NCI-H187 treated with DMSO at 0.1 percent for 48 hours (cell line): Measurements from ENCODE around the gene IFI35.
"Not testable (repeated sequence)": the region's sequence is repeated elsewhere in the genome, so short reads cannot be mapped to it uniquely, and the experiment has no call there.

ENCODE experiments used
- DNase-seq: peaks from one replicate; lab custom pipeline; 2025; lab: John Stamatoyannopoulos, UW

The IFI35 gene

DNA sequence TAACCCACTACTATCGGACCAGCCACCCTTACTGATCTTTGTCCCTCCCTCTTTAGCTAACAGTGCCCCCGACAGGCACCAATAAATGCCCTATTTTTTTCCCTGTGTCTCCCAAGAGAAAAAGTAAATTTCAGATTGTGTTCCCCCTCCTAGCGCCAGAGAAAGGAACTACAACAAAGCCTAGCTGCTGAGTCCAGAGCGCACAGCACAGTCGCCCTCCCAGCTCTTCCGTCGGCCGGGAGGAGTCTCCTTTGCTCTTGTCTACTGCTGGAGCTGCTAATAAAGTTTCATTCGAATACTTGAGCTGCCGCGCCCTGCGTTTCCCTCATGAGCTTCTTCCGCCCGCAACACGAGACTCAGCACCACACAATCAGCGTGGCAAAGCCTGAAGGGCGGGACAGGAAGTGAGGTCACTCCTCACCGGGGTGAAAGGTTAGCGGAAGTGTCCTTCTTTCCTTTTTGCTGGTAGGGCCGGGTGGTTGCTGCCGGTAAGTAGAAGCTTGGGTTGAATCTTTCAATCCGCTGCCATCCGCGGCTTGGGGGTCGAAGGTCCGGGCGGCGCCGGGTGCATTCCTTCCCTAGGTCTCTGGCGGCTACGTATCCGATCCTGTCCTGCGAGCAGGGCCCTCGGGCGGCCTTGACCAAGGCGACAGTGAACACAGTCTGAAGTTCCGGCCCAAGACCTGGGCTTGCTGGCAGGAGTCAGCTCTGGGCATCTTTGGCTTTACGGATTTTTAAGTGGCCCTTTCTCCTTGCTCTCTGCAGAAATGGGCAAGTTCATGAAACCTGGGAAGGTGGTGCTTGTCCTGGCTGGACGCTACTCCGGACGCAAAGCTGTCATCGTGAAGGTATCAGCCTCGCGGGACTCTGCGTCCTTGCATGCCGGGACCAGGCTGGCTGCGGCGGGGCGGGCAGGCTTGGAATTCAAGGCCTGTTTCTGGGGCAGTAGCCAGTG is 8.3 kb upstream of the IFI35 start, which contains the start of gene RPL27:
RPL27 (plus strand) TSS at position 436 of the 955 bp plus-strand sequence; CDS start at position 768, 332 bp downstream.
- DNase-seq, result peak; percentile 93

DNA sequence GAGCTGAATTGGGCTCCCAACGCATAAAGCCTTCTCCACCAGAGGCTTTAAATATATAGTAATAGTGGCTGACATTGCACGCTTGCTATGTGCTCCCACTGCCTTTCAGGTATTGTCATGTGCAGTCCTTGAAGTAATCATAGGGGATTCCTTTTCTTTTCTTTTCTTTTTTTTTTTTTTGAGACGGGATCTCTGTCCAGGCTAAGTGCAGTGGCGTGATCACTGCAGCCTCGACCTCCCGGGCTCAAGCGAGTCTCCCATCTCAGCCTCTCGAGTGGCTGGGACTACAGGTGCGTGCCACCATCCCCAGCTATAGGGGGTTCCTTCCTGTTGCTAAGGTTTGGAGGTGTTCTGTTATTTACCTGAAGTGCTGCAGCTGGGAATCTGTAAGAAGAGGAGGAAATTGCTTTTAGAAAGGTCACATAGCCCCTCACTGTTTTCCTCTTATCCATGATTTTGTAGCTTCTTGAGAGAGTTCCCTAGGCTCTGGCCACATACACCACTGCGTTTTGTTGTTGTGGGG is 7.5 kb upstream of the IFI35 start:
- no peak for DNase-seq

DNA sequence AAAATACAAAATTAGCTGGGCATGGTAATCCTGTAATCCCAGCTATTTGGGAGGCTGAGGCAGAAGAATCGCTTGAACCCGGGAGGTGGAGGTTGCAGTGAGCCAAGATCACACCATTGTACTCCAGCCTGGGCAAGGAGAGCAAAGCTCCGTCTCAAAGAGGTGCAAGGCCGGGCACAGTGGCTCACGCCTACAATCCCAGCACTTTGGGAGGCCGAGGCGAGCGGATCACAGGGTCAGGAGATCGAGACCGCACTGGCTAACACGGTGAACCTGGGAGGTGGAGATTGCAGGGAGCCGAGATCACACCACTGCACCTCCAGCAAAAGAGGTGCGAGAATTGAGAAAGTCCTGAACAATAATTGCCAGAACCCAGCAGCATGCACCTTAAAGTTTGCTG is 5.7 kb upstream of the IFI35 start:
- DNase-seq, result not testable (repeated sequence)

DNA sequence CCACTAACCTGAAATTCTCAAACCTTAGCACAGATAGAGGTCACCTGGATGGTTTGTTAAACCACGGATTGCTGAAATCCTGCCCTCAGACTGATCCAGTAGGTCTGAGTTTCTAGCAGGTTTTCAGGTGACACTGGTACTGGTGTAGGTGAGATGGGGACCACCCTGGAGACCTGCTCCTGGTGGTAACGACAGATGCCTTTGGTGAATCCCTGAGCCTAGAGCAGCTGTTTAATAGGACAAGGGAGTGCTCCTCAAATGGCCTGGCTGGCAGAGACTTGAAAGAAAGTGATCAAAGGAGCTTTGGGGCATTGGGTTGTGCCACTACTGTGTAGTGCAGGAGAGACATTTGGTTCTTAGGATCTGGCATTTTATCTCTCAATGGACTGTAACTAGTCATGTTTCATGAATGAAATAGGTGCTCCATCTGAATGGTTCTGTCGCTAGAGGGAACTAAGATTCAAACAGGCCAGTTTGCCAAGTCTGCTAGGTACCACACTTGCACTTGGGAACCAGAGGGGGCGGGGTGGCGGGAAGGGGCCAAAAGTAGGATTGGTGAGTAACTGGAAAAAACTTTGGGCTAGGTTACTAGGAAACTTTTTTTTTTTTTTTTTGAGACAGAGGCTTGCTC is 2.9 kb upstream of the IFI35 start:
- no peak for DNase-seq

DNA sequence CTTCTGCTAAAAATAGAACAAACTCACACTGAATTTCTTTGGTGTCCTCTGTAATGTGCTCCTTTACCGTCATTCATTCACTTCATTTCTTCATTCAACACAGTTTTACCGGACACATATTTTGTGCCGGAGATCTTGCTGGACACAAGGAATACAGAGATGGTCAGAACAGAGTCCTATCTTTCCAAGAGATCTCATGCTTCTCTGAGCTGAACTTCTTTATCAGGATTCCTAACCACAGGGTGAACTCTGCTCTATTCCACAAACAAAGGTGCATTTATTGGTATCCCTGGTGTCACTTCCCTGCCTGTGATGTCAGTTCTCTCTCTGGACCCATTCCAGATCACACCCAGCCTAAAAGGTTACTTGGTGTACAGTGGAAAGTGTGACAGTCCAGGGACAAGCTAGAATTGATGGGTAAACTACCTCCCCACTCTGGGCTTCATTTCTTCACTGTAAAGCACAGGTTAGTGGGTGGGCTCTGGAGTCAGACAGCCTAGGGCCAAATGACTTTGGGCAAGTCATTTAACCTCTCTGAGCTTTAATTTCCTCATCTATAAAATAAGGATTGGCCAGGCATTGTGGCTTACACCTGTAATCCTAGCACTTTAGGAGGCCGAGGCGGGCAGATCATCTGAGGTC is 4.2 kb downstream of the IFI35 start:
- DNase-seq, result no peak

DNA sequence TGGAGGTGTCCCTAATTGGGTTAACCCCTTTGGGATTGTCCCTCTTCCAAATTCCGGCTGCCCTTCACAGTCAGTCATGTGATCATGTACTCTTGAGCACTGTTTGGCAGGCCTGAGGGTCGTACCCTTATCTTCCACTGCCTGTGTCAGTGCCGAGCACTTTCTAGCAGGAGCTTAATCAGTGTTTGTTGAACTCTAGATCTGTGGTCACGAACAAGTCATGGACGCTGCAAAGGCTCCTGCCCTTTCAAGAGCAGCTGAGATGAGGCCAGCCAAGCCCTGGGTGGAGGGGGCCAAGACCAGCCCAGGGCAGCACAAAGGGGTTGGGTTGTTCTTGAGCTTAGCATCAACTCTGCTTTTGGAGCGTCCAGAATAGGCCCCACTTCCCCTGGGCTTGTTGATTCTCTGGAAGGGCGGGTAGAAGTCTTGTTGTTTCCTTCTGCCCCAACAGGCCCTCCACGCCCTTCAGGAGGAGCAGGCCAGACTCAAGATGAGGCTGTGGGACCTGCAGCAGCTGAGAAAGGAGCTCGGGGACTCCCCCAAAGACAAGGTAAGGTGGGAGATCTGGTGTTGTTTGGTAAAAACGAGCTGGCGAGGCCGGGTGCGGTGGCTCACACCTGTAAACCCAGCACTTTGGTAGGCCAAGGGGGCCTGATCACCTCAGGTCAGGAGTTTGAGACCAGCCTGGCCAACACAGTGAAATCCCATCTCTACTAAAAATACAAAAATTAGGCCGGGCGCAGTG is 5.3 kb downstream of the IFI35 start:
- DNase-seq, result no peak

DNA sequence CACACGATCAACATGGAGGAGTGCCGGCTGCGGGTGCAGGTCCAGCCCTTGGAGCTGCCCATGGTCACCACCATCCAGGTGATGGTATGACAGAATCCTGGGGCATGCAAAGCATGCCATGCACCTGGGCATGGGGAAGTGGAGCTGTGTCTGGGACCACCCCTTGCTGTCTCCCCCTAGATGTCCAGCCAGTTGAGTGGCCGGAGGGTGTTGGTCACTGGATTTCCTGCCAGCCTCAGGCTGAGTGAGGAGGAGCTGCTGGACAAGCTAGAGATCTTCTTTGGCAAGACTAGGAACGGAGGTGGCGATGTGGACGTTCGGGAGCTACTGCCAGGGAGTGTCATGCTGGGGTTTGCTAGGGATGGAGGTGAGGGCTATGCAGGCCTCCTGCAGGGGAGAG is 6.7 kb downstream of the IFI35 start:
- no peak for DNase-seq

DNA sequence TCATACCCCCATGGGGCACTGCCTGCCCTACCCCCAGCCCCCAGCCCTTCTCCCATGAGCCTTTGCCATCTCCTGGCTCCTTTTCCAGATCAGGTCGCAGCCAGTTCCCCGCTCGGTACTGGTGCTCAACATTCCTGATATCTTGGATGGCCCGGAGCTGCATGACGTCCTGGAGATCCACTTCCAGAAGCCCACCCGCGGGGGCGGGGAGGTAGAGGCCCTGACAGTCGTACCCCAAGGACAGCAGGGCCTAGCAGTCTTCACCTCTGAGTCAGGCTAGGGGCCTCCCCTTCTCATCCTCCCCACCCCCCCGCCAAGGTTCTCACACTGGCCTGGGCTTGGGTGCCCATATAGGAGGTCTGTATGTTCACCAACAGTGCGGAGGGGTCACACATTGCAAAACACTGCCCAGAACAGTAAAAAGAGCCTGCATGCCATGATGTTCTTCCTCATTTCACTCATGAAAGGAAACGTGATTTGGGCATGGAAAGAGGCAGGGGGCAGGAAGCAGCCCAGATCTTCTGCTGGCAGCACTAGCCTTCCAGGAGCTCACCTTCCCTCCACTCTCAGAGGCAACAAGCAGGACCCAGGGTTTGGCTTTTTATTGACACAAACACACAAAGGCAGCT is 7.5 kb downstream of the IFI35 start:
- DNase-seq, result no peak

DNA sequence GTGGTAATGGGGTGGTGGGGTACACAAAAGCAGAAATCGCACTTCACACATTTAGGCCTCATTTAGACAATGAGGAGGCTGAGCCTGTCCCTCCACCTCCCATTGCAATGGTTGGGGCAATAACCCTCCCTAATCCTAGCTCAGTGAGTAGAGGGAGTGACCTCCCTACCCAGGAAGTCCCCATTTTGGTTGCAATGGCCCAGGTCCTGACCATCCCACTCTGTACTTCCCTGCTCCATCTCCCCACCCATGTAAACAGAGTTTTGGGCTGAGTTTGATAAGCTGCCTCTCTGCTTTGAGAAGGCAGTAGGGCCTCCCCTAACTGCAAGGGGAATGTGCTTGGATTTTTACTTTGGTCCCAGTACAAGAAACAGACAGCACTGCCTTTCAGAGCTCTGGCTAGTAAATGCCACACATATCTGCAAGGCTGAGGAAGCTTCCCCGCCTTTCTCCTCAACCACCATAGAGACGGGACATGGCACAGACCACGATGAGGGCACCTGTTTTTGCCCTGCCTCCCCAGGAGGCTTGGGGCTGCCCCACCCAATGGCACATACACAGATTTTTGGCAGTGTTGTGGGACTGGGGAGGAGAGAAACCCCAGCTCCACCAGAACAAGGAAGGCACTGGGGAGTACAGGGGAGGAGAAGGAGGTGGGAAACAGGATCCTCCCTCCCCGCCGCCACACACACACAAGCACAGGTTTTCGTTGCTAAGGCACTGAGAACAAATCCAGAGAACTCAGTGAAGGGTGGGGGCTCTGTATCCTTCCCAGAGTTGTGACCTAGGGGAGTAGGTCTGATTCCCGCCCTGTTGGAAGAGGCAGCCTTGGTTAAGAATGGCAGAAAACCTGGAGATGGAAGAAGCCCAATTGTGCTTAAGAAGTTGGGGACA is 8.3 kb downstream of the IFI35 start:
- DNase-seq, result no peak

DNA sequence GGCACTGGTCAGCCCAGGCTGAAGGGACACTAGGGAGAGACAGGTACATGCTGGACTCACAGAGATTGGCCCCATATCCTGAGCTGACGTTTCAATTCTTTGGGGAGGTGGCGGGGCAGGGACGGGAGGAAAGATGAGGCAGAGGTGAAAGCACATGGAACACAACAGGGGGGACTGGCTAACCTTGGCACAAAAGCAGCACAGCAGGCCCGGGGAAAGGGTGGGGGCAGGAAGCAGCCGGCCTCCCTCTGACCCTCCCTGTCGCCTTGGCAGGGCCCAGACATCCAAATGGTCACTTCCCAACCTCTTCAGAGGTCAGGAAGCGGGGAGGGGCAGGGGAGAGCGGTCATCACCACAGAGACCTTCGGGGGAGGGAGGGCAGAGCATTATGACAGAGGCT is 9.0 kb downstream of the IFI35 start:
- DNase-seq, result no peak

DNA sequence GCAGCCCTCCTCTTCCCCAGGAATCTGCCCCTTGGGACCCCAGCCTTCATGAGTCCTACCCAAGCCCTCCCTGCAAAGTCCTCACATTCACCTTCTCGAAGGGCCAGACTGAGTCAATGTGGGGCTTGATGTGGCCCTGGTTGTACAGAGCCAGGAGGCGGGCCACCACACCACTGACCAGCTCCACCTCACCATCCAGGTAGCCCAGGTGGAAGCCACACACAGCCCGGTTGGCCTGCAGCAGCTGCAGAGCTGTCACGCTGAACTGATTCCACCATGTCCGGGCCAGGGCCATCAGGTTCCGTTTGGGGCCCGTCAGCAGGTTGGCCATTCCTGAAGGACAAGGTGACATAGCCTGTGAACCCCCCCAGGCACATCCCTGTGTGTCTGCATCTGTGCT is 9.6 kb downstream of the IFI35 start:
- no peak for DNase-seq

DNA sequence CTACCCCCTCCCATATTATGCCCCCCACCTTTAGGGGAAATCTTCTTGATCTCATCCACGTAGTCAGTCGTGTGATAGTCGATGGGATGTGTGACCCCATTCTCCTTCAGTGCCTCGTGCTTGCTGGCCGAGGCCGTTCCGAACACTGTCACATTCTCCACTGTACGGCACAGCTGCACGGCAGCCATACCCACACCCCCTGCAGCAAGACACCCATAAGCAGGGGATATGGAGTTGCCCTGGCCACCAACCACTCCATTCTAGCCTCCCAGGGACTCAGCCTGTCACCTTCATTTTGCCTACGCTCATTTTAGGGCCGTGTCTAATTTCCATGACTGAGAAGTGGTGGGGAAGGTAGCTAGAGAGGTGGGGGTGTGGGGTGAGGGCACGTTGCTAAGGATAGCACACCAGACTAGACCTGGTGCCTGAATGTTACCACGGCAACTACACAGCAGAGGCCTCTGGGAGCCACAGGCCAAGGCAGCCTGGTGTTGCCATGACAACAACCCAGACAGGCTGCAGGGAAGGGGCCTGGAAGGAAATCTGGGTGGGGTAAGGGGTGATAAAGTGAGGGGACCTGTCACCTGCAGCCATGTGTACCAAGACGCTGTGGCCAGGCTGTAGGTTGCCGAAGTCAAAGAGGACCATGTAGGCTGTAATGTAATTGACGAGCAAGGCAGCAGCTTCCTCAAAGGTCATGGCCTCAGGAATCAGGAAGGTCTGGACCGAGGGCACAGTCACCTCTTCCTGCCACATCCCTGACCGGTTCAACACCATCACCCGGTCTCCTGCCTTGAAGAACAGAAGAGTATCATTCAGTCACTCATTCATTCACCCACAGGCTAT is 11.6 kb downstream of the IFI35 start:
- no peak for DNase-seq

DNA sequence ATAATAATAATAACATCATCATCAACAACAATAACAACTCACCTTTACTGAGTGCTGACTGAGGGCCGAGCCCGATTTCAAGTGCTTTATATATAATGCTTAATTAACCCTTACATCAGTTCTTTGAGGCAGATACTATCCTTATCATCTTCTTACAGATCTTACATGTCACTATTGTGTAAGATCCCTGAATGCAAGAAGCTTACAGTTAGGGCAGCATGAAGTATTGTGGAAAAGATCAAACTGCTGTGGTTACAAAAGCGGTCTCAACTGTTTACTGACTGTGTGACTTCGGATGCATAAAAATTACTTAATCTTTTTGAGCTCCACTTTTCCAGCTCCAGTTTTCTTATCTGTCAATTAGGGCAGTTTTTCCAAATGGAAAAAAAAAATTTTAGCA is 12.3 kb downstream of the IFI35 start:
- DNase-seq, result no peak

DNA sequence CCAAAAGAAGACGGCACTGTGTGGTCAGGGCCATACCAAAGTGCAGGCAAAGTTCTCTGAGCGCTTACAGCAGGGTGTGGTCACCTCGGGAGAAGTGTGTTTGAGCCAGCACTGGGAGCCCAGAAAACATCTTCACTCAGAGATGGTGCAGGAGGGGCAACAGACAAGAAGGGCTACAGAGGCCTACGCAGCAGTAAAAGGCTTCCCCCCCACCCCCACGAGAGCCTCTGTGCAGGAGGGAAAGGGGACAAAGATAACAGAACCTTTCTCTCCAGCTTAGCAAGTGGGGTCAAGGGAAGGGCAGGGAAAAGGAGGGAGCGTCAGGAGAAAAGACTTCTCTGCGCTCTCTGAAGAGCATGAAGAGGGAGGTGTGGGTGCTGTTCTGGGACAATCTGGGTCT is 12.8 kb downstream of the IFI35 start:
- no peak for DNase-seq

DNA sequence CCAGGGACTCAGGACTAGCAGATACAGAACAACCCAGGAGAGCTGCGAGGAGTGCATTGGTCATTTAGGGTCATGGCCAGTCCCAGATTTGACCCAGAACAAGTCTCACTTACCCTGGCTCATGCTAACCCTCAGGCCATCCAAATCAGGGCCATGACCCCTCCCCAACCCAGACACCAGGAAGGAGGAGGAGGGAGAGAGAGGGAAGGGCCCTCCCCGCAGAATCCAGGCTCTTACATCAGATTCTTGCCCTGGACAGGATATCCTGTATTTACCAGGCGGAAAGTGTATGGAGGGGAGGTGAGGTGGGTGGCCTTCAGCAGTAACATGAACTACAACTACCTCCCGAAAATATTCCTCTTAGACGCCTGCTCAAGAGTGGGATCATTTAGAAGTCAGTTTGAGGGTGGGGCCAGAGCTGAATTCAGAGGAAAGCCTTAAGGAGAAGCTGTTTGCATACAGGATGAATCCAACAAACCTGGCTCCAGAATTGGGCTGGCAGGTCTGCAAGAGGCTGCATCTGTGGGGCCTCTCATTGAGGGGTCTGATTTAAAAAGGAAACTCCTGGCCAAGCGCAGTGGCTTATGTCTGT is 13.5 kb downstream of the IFI35 start:
- DNase-seq, result no peak

DNA sequence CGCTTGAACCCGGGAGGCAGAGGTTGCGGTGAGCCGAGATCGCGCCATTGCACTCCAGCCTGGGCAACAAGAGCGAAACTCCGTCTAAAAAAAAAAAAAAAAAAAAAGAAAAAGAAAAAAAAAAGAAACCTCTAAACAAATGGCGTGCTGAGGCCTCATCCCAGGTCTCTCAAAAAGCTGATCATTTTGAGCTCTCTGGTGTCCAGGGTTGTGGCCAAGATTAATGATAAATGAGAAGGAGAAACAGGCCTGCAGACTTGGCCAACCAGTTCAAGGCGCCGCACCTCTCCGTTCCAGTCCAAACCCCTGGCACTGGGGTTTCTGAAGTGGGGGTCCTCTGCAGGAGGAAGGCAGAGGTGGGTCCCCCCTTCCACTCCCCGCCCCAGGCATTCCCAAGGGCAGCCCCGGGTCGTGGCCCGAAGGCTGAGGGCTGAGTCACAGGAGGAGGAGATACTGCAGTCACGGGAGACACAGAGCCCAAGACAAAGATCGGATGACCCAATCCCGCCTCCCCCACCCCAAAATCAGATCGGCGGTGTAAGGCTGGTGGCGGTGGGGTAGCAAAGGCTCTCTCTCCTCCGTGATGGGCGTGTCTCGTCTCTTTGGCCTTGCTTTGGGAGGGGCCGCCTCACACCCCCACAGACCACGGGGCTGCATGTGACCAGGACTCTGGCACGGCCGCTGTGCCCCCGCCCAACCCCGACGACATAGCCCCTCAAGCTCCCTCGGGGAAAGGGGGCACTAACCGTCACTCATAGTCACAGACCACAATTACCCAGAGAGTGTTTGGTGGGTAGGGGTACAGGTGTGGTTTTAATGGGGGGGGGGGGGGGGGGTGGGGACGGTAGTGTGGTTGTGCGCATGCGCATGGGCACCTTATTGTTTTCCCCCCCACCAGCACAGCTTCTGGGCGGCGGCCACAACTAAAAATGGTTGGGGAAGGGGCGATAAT is 14.5 kb downstream of the IFI35 start:
- no peak for DNase-seq

DNA sequence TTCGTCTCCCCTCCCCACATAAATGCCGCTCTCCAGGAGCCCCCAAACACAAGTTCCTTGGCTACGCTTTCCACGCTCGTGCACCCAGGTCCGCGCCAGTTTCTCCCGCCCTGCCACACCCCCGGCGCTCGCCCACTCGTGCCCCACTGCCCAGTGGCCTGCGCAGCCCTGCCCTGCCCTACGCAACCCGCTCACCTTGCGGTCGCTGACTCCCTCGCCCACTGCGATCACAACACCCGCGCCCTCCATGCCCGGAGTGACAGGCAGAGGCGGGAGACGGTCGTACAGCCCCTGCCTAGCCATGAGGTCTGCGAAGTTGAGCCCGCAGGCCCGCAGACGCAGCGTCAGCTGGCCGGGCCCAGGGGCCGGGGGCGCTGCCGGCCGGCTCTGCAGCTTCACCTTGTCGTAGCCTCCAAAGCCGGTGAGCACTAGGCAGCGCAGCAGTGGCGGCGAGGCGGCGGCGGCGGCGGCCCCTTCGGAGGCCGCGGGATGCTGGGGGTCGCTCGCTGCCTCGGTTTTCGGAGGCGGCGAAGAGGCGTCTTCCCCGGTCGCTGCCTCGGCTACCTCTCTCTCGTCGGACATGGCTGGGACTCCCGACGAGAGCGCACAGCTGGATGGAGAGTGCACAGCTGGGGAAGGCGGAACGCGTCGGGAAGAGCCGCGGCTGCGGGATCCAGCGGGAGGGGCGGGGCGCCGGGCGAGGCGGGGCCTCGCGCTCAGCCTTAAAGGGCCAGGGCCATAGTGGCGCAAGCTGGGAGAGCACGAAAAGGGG is 15.3 kb downstream of the IFI35 start, which contains the start of gene VAT1:
VAT1 (minus strand) TSS at position 645 of the 772 bp plus-strand sequence; CDS start at position 582, 63 bp downstream.
- no peak for DNase-seq
